Measurements from ENCODE around the gene NPM3.

Gene NPM3

GRCh38 chr10:101752241-101752640 lies 31.0 kb downstream of the NPM3 start:
- DNase-seq (ENCODE audit: low read depth), result no peak
- no peak for TF ChIP-seq CTCF (IDR thresholded peaks at IDR 0.05; ENCODE audit: insufficient read depth, low read depth, low read length, missing control alignments)
- H3K4me3 ChIP-seq (ENCODE audit: low read length), result no peak overlapping the region

GRCh38 chr10:101749047-101750016 lies 33.9 kb downstream of the NPM3 start:
- no peak for TF ChIP-seq CTCF (IDR thresholded peaks at IDR 0.05; ENCODE audit: insufficient read depth, low read depth, low read length, missing control alignments)
- H3K4me3 ChIP-seq (ENCODE audit: low read length), result no peak overlapping the region
- DNase-seq (ENCODE audit: low read depth), result no peak

GRCh38 chr10:101748496-101748895 lies 34.8 kb downstream of the NPM3 start:
- no peak overlapping the region for H3K4me3 ChIP-seq (ENCODE audit: low read length)
- DNase-seq (ENCODE audit: low read depth), result no peak
- TF ChIP-seq CTCF (IDR thresholded peaks at IDR 0.05; ENCODE audit: insufficient read depth, low read depth, low read length, missing control alignments), result no peak

- no peak for DNase-seq (ENCODE audit: low read depth)
- no peak for TF ChIP-seq CTCF (IDR thresholded peaks at IDR 0.05; ENCODE audit: insufficient read depth, low read depth, low read length, missing control alignments)
- no peak overlapping the region for H3K4me3 ChIP-seq (ENCODE audit: low read length)
These were observed 38.1 kb downstream of the NPM3 start for GRCh38 chr10:101745074-101745696.

- no peak overlapping the region for H3K4me3 ChIP-seq (ENCODE audit: low read length)
- no peak for TF ChIP-seq CTCF (IDR thresholded peaks at IDR 0.05; ENCODE audit: insufficient read depth, low read depth, low read length, missing control alignments)
- DNase-seq (ENCODE audit: low read depth), result no peak
These were observed 39.0 kb downstream of the NPM3 start for GRCh38 chr10:101744267-101744666.

GRCh38 chr10:101741938-101742337 lies 41.3 kb downstream of the NPM3 start:
- DNase-seq (ENCODE audit: low read depth), result no peak
- no peak for TF ChIP-seq CTCF (IDR thresholded peaks at IDR 0.05; ENCODE audit: insufficient read depth, low read depth, low read length, missing control alignments)
- H3K4me3 ChIP-seq (ENCODE audit: low read length), result no peak overlapping the region
